Mesendoderm (in vitro differentiated cells): Measurements from ENCODE around the gene EVI5.

Experiments used
- DNase-seq: peaks from one replicate; pipeline ENCODE4 v3.0.0; 2013
- H2AK5ac ChIP-seq: 2 replicates; pipeline ENCODE4 v1.6.1; 2013; ENCODE audit warnings: low read length, inconsistent platforms
- H2BK120ac ChIP-seq: 2 replicates; pipeline ENCODE4 v1.6.1; 2013; ENCODE audit warnings: low read depth, mild to moderate bottlenecking, low read length, moderate library complexity, mixed read lengths
- H2BK15ac ChIP-seq: replicated peaks from 2 replicates; pipeline ENCODE4 v1.6.1; 2013; ENCODE audit warnings: low read depth, mild to moderate bottlenecking, moderate library complexity
- H2BK5ac ChIP-seq: 2 replicates; pipeline ENCODE4 v1.6.1; 2013; ENCODE audit warnings: low read length, inconsistent platforms
- H3K18ac ChIP-seq: 2 replicates; pipeline ENCODE4 v1.6.1; 2013; ENCODE audit warnings: mild to moderate bottlenecking, low read length, mixed read lengths
- H3K23ac ChIP-seq: one replicate; pipeline ENCODE4 v1.6.1; 2013; ENCODE audit warnings: low read length
- H3K27ac ChIP-seq: 2 replicates; pipeline ENCODE4 v1.5.1; 2013; ENCODE audit warnings: low read depth, mild to moderate bottlenecking, inconsistent platforms, low read length, moderate library complexity
- H3K27me3 ChIP-seq: 2 replicates; pipeline ENCODE4 v1.6.1; 2013; ENCODE audit warnings: low read length, control low read depth, mild to moderate bottlenecking, inconsistent platforms; ENCODE audit not compliant: insufficient read depth, poor library complexity
- H3K36me3 ChIP-seq: 2 replicates; pipeline ENCODE4 v1.6.1; 2013; ENCODE audit warnings: low read length, inconsistent platforms; ENCODE audit not compliant: control insufficient read depth, insufficient read depth
- H3K4ac ChIP-seq: one replicate; pipeline ENCODE4 v1.6.1; 2013; ENCODE audit warnings: low read depth, mild to moderate bottlenecking, low read length, moderate library complexity
- H3K4me1 ChIP-seq: 2 replicates; pipeline ENCODE4 v1.6.1; 2013; ENCODE audit warnings: low read depth, low read length, inconsistent platforms; ENCODE audit not compliant: control insufficient read depth
- H3K4me2 ChIP-seq: 2 replicates; pipeline ENCODE4 v1.6.1; 2013; ENCODE audit warnings: low read length
- H3K4me3 ChIP-seq: 2 replicates; pipeline ENCODE4 v1.5.1; 2013; ENCODE audit warnings: mild to moderate bottlenecking, low read length
- H3K56ac ChIP-seq: one replicate; pipeline ENCODE4 v1.6.1; 2013; ENCODE audit warnings: low read length
- H3K79me1 ChIP-seq: 2 replicates; pipeline ENCODE4 v1.6.1; 2013; ENCODE audit warnings: low read length, inconsistent platforms
- H3K79me2 ChIP-seq: 2 replicates; pipeline ENCODE4 v1.6.1; 2013; ENCODE audit warnings: mild to moderate bottlenecking, low read length; ENCODE audit not compliant: control insufficient read depth, insufficient read depth
- H3K9ac ChIP-seq: 2 replicates; pipeline ENCODE4 v1.6.1; 2013; ENCODE audit warnings: low read length, inconsistent platforms
- H4K5ac ChIP-seq: one replicate; pipeline ENCODE4 v1.6.1; 2013; ENCODE audit warnings: low read length
- H4K8ac ChIP-seq: one replicate; pipeline ENCODE4 v1.6.1; 2013; ENCODE audit warnings: low read depth, mild to moderate bottlenecking, control low read depth, low read length, moderate library complexity
- WGBS: extraction: QIAGEN DNeasy Blood & Tissue Kit; methylation state at CpG from one replicate; pipeline ENCODE4 v1.1.7; 2013; ENCODE audit warnings: low lambda C conversion rate, missing lambda C conversion rate; ENCODE audit not compliant: insufficient coverage; ENCODE audit errors: extremely low coverage; 5-methylcytosine and 5-hydroxymethylcytosine counted together

Gene EVI5

DNA sequence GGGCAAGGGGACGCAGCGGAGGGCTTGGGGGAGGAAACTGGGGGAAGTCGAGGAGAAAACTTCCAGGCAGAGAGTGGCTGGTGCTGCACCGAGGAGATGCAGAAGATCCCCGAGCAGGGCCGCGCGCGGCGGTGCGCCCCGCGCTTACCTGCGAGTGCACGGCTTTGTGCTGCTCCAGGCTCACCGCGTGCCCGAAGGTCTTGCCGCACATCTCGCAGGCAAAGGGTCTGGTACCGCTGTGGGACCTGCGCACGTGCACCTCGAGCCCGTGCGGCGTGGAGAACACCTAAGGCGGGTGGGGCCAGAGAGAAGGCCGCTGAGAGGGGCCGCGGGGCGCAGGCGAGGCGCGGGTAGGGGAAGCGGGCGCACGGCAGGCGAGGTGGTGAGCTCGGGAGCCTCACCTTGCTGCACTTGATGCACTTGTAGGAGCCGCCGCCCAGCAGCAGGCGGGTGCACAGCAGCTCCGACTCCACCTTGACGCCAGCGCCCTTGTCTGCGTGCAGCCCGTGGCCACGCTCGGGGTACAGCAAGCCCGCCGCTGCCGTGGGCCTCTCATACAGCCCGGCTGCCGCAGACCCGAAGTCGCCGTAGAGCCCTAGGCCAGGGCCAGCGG is 304.6 kb downstream of the EVI5 start:
- no peak overlapping the region for H2BK5ac ChIP-seq
- no peak overlapping the region for H3K18ac ChIP-seq
- H3K79me1 ChIP-seq: no peaks in the 10 kb centered on the region
- no peak overlapping the region for H3K4ac ChIP-seq
- peak overlapping the region; percentile 94 for H3K23ac ChIP-seq
- WGBS: no CpG with 5 or more reads among the region's 59 CpGs
- peak; percentile 42 for DNase-seq
- no peaks in the 10 kb centered on the region for H3K36me3 ChIP-seq
- peak overlapping the region; percentile 50 for H3K4me2 ChIP-seq
- no peak overlapping the region for H3K4me3 ChIP-seq
- no peak overlapping the region for H3K9ac ChIP-seq
- H3K27me3 ChIP-seq: peaks cover 70% of the 10 kb centered on the region
- no peak overlapping the region for H4K8ac ChIP-seq
- no peaks in the 10 kb centered on the region for H3K79me2 ChIP-seq
- H2BK120ac ChIP-seq: no peak overlapping the region
- H4K5ac ChIP-seq: no peak overlapping the region
- H2BK15ac ChIP-seq: no peak overlapping the region
- H3K4me1 ChIP-seq: peaks cover 5% of the 10 kb centered on the region
- no peak overlapping the region for H2AK5ac ChIP-seq
- no peak overlapping the region for H3K27ac ChIP-seq
- H3K56ac ChIP-seq: peak overlapping the region; percentile 34

DNA sequence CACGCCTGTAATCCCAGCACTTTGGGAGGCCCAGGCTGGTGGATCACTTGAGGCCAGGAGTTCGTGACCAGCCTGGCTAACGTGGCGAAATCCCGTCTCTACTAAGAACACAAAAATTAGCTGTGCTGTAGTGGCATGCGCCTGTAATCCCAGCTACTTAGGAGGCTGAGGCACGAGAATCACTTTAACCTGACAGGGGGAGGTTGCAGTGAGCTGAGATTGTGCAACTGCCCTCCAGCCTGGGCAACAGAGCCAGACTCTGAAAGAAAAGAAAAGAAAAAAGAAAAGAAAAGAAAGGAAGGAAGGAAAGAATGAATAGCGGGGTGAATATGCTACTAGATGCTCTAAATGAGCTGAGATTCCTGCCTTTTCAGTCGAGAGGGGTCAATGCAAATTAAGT is 305.3 kb downstream of the EVI5 start:
- Histone ChIP-seq H3K23ac (no peak overlapping the region), H2BK15ac (no peak overlapping the region), H3K79me2 (no peaks in the 10 kb centered on the region), H4K5ac (no peak overlapping the region), H3K79me1 (no peaks in the 10 kb centered on the region), H3K27ac (no peak overlapping the region), H4K8ac (no peak overlapping the region), H2BK5ac (no peak overlapping the region), H3K27me3 (peaks cover 64% of the 10 kb centered on the region), H3K4me3 (no peak overlapping the region), H3K56ac (no peak overlapping the region), H3K18ac (no peak overlapping the region), H3K9ac (no peak overlapping the region), H3K4me2 (no peak overlapping the region), H3K4me1 (peaks cover 2% of the 10 kb centered on the region), H2AK5ac (no peak overlapping the region), H2BK120ac (no peak overlapping the region), H3K4ac (no peak overlapping the region), H3K36me3 (no peaks in the 10 kb centered on the region)
- DNase-seq: no peak
- WGBS: no CpG with 5 or more reads among the region's 9 CpGs

DNA sequence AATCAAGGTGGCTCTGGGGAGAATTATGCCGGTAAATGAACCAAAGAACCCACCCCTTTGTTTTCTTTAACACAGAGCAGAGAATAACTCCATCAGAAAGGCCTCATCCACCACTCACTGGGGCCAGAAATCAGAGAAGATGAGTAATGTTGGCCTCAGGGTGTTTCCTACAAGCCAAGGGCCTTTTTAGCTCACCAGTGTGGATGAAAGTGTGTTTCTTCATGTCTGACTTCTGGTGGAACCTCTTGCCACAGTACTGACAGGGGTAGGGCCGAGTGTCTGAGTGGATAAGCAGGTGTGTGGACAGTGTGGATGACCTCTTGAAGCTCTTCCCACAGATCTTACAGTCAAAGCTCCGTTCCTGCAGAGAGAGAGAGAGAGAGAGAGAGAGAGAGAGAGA is 306.5 kb downstream of the EVI5 start:
- H3K56ac ChIP-seq: no peak overlapping the region
- H3K36me3 ChIP-seq: no peaks in the 10 kb centered on the region
- H3K27me3 ChIP-seq: peaks cover 53% of the 10 kb centered on the region
- no peak overlapping the region for H3K4me2 ChIP-seq
- no peak overlapping the region for H2AK5ac ChIP-seq
- no peak overlapping the region for H4K5ac ChIP-seq
- no CpG with 5 or more reads among the region's 3 CpGs for WGBS
- H4K8ac ChIP-seq: no peak overlapping the region
- H2BK5ac ChIP-seq: no peak overlapping the region
- no peak overlapping the region for H3K4me3 ChIP-seq
- no peaks in the 10 kb centered on the region for H3K79me1 ChIP-seq
- H2BK15ac ChIP-seq: no peak overlapping the region
- no peak overlapping the region for H3K4ac ChIP-seq
- no peak overlapping the region for H3K27ac ChIP-seq
- H3K79me2 ChIP-seq: no peaks in the 10 kb centered on the region
- no peak overlapping the region for H3K18ac ChIP-seq
- DNase-seq: no peak
- no peak overlapping the region for H2BK120ac ChIP-seq
- H3K9ac ChIP-seq: no peak overlapping the region
- no peak overlapping the region for H3K23ac ChIP-seq
- peaks cover 4% of the 10 kb centered on the region for H3K4me1 ChIP-seq

DNA sequence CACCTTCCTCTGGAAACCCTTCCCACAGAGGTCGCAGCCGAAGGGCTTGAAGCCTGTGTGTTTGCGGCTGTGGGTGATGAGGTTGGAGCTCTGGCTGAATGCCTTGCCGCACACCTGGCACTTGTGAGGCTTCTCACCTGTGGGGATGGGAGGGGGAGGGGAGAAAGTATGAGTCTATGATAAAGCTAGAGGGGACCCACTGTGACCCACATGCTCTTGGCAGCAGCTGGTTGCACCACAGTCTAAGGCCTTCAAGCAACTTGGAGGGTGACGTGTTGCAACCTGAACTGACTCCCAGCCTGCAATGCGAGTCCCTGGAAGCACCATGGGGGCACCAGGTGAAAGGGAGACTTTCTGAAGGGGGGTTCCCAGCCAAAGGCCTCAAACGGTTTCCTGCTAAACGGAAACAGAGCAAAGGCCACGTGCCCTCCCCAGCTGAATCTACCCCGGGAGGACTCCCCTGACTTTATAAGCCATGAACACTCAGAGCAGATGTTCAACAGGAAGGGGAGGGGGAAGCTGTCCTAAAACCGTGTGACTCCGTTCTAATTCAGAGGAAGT is 308.8 kb downstream of the EVI5 start:
- no peak overlapping the region for H2BK120ac ChIP-seq
- no peak overlapping the region for H3K4me2 ChIP-seq
- H2BK15ac ChIP-seq: no peak overlapping the region
- H3K9ac ChIP-seq: no peak overlapping the region
- no peak overlapping the region for H3K56ac ChIP-seq
- H3K79me2 ChIP-seq: no peaks in the 10 kb centered on the region
- no peaks in the 10 kb centered on the region for H3K79me1 ChIP-seq
- no peaks in the 10 kb centered on the region for H3K36me3 ChIP-seq
- no peak overlapping the region for H3K4ac ChIP-seq
- no peak overlapping the region for H3K18ac ChIP-seq
- H3K27ac ChIP-seq: no peak overlapping the region
- H2BK5ac ChIP-seq: no peak overlapping the region
- no peak overlapping the region for H3K4me3 ChIP-seq
- H3K4me1 ChIP-seq: peaks cover 7% of the 10 kb centered on the region
- no peak overlapping the region for H4K8ac ChIP-seq
- H2AK5ac ChIP-seq: no peak overlapping the region
- H3K27me3 ChIP-seq: peaks cover 30% of the 10 kb centered on the region
- no peak overlapping the region for H3K23ac ChIP-seq
- no peak for DNase-seq
- H4K5ac ChIP-seq: no peak overlapping the region
- no CpG with 5 or more reads among the region's 12 CpGs for WGBS

DNA sequence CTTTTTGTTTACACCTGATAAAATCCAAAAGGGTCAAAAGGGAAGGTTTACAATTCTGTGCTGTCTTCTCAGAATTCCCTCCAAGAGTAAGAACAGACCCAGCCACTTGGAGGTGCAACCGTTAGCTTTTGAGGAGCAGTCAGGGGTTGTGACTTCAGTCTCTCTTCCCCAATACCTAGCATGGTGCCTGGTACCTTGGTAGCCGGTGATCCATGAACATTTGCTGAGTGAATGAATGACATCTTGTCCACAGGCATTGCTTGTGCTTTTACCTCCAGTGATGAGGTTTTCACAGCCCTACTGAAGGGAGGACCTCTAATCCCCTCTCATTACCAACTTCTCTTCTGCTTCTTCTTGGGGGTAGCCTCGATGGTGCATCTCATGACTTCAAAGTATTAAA is 309.9 kb downstream of the EVI5 start:
- H3K4me1 ChIP-seq: peaks cover 6% of the 10 kb centered on the region
- H3K4me2 ChIP-seq: no peak overlapping the region
- H2BK120ac ChIP-seq: no peak overlapping the region
- no peak overlapping the region for H3K56ac ChIP-seq
- no peak overlapping the region for H2BK15ac ChIP-seq
- no peaks in the 10 kb centered on the region for H3K79me1 ChIP-seq
- no peak overlapping the region for H3K4ac ChIP-seq
- H3K18ac ChIP-seq: no peak overlapping the region
- WGBS: no CpG with 5 or more reads among the region's 3 CpGs
- H3K9ac ChIP-seq: no peak overlapping the region
- DNase-seq: no peak
- no peak overlapping the region for H2AK5ac ChIP-seq
- no peak overlapping the region for H3K27ac ChIP-seq
- H3K23ac ChIP-seq: no peak overlapping the region
- H4K8ac ChIP-seq: no peak overlapping the region
- H3K79me2 ChIP-seq: no peaks in the 10 kb centered on the region
- no peak overlapping the region for H4K5ac ChIP-seq
- peaks cover 21% of the 10 kb centered on the region for H3K27me3 ChIP-seq
- no peaks in the 10 kb centered on the region for H3K36me3 ChIP-seq
- H2BK5ac ChIP-seq: no peak overlapping the region
- H3K4me3 ChIP-seq: no peak overlapping the region
